ENCODE data around the gene ARHGEF6.

Gene ARHGEF6

DNA sequence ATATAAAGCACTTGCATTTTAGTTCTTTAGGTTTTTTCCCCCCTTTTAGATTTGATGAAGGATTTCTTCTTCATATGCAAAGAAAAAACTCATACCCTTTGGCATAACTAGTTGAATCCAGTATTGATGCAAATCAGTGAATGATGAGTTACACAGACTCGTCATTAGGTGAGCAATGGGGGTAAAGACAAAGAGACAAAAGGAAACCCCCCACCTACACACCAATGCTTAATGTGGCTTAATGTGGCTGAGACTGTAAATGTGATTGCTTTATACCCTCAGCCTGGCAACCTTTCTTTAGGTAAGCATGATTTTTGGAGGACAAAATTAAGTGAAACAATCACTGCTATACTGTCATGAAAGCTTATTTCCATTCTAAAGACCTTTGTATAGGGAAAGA, 93.3 kb downstream of the ARHGEF6 start:
- ChIA-PET POLR2A (no interaction called here), CTCF (no interaction called here)
- no peak overlapping the region for H3K4me3 ChIP-seq (ENCODE audit: low read depth, low read length)
- no peak for DNase-seq (ENCODE audit: low read depth, low spot score)
- TF ChIP-seq, protein P1, sequence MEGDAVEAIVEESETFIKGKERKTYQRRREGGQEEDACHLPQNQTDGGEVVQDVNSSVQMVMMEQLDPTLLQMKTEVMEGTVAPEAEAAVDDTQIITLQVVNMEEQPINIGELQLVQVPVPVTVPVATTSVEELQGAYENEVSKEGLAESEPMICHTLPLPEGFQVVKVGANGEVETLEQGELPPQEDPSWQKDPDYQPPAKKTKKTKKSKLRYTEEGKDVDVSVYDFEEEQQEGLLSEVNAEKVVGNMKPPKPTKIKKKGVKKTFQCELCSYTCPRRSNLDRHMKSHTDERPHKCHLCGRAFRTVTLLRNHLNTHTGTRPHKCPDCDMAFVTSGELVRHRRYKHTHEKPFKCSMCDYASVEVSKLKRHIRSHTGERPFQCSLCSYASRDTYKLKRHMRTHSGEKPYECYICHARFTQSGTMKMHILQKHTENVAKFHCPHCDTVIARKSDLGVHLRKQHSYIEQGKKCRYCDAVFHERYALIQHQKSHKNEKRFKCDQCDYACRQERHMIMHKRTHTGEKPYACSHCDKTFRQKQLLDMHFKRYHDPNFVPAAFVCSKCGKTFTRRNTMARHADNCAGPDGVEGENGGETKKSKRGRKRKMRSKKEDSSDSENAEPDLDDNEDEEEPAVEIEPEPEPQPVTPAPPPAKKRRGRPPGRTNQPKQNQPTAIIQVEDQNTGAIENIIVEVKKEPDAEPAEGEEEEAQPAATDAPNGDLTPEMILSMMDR (IDR thresholded peaks at IDR 0.05; ENCODE audit: insufficient read depth, low read length, missing control alignments) = no peak

- POLR2A ChIA-PET = no interaction called here
- DNase-seq (ENCODE audit: low read depth, low spot score) = no peak
- CTCF ChIA-PET = interaction anchor here (1.1 to 2.2 kb wide), 2 partner anchors 11 to 81 kb away, joined by 4 to 11 read pairs; no protein-coding TSS in a partner anchor
- H3K4me3 ChIP-seq (ENCODE audit: low read depth, low read length) = no peak overlapping the region
- TF ChIP-seq, protein P1 (IDR thresholded peaks at IDR 0.05; ENCODE audit: insufficient read depth, low read length, missing control alignments) = no peak
Observed at GRCh38 chrX:136684120-136684519, 96.6 kb downstream of the ARHGEF6 start.

- no peak for DNase-seq (ENCODE audit: low read depth, low spot score)
- no peak overlapping the region for H3K4me3 ChIP-seq (ENCODE audit: low read depth, low read length)
- CTCF ChIA-PET = no interaction called here
- POLR2A ChIA-PET = no interaction called here
- TF ChIP-seq, protein P1 (IDR thresholded peaks at IDR 0.05; ENCODE audit: insufficient read depth, low read length, missing control alignments) = no peak
Observed at GRCh38 chrX:136679531-136679930, 101.2 kb downstream of the ARHGEF6 start.

DNA sequence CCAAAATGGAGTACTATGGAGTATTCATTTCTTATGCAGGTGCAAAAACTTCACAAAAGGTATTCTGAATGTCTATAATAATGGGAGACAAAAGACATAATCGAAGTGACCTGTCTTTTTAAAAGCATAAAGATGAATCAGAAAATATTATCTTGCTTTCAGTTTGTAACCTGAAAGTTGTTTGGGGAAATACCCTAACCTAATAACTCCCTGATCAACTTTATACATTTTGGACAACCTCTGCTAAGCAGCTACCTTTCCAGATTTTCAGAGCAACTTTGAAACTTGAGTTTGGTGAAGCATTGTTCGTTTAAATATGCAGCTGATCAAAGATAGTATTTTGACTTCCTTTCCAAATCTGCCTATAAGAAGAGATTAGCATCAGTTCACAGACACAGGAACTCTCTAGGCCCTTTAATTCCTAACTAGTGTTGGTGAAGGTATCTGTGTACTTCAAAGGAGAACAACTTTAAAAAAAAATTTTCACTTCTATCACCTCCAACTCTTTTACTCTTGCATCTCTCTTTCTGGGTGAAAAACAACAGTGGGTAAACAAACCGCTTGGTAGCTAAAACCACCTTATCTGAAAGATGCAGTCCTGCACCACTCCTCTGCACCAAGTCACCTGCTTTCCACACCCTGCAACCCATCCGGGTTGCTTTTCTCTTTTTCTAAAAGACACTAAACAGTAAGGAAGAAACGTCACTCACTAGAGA, 106.3 kb downstream of the ARHGEF6 start:
- no peak for DNase-seq (ENCODE audit: low read depth, low spot score)
- TF ChIP-seq, protein P1 (IDR thresholded peaks at IDR 0.05; ENCODE audit: insufficient read depth, low read length, missing control alignments) = no peak
- H3K4me3 ChIP-seq (ENCODE audit: low read depth, low read length) = no peak overlapping the region
- CTCF ChIA-PET = no interaction called here
- POLR2A ChIA-PET = no interaction called here

GRCh38 chrX:136671006-136671610, 109.6 kb downstream of the ARHGEF6 start:
- CTCF ChIA-PET = no interaction called here

More at GRCh38 chrX:136671006-136671610, 109.6 kb downstream of the ARHGEF6 start:
- no peak for DNase-seq (ENCODE audit: low read depth, low spot score)
- no peak overlapping the region for H3K4me3 ChIP-seq (ENCODE audit: low read depth, low read length)
- TF ChIP-seq, protein P1 (IDR thresholded peaks at IDR 0.05; ENCODE audit: insufficient read depth, low read length, missing control alignments) = no peak
- POLR2A ChIA-PET = no interaction called here
